HepG2 (cell line): ENCODE measurements around the gene SGMS1. TPM values are rescaled to one million over a fixed set of nuclear protein-coding genes. Genes with fewer than 3 reads are reported as not detected.

ENCODE experiments used
- ATAC-seq: fragments of 200-7000 bp; cut with Tn5 transposase; 3 replicates; pipeline ENCODE4 v1.9.1; 2020; ENCODE audit warnings: mild to moderate bottlenecking, moderate library complexity
- BruUV-seq: library from RNA; stranded (reverse); fragments of 400-500 nt; replicated peaks from 2 replicates; lab custom pipeline; 2021; lab: Mats Ljungman, UMichigan
- CTCF ChIA-PET: fragments of 300-600 bp; formaldehyde crosslinking; extraction: SDS; loops from one replicate; lab custom pipeline; 2021; ENCODE audit warnings: low total read pairs, inconsistent platforms, low intra/inter-chr PET ratio; lab: Yijun Ruan, JAX
- POLR2A ChIA-PET: fragments of 350-600 bp; sonication (Branson Sonifier 250); formaldehyde crosslinking; loops from one replicate; lab custom pipeline; 2020; ENCODE audit warnings: antibody characterized with exemption, inconsistent platforms; lab: Yijun Ruan, JAX
- DNase-seq: peaks from one replicate; pipeline ENCODE4 v3.0.0-alpha.2; 2015; ENCODE audit warnings: low spot score
- FAIRE-seq: peaks from 3 replicates; lab custom pipeline; 2011; peaks lifted over from hg19 to GRCh38; lab: Jason Lieb, UNC
- H2AFZ ChIP-seq: one replicate; pipeline ENCODE4 v1.6.1; 2011; ENCODE audit warnings: low read length, inconsistent platforms
- H3K27ac ChIP-seq: fragments of 300-600 bp; 3 replicates; pipeline ENCODE4 v1.8.0; 2011; ENCODE audit warnings: mixed run types, mild to moderate bottlenecking, mixed read lengths, low read length, inconsistent platforms; ENCODE audit not compliant: insufficient read depth; ENCODE audit errors: extremely low read length
- H3K27me3 ChIP-seq, 2 experiments: fragments of 200-600 bp in 1 of 2; 2 replicates in 1 of 2; 3 replicates in 1 of 2; pipeline versions ENCODE4 v1.6.0 to v1.8.0; 2011; ENCODE audit warnings: low read length in 2 of 2, mild to moderate bottlenecking in 2 of 2, moderate library complexity in 2 of 2, inconsistent platforms in 1 of 2; ENCODE audit not compliant: insufficient read depth in 2 of 2, control insufficient read depth in 1 of 2
- H3K36me3 ChIP-seq, 2 experiments: fragments of 200-600 bp in 1 of 2; replicated peaks in 1 of 2; 2 replicates in 1 of 2; 3 replicates in 1 of 2; pipeline versions ENCODE4 v1.5.1 to v1.8.0; 2011; ENCODE audit warnings: low read length in 2 of 2, inconsistent platforms in 1 of 2; ENCODE audit not compliant: insufficient read depth in 2 of 2, control insufficient read depth in 1 of 2
- H3K4me1 ChIP-seq: 2 replicates; pipeline ENCODE4 v1.5.1; 2012; ENCODE audit warnings: low read length, inconsistent platforms; ENCODE audit not compliant: insufficient read depth
- H3K4me2 ChIP-seq: 2 replicates; pipeline ENCODE4 v1.6.0; 2011; ENCODE audit warnings: low read depth, low read length, inconsistent platforms
- H3K4me3 ChIP-seq, 3 experiments: fragments of 200-600 bp in 1 of 3; sonication (generic), shearing (Covaris generic) in 1 of 3; replicated peaks in 1 of 3; 2 replicates each; pipeline ENCODE4 v1.5.1; 2011 to 2016; ENCODE audit warnings: low read length in 3 of 3, inconsistent platforms in 2 of 3, low read depth in 2 of 3, mild to moderate bottlenecking in 2 of 3, control low read depth in 1 of 3, mixed read lengths in 1 of 3; ENCODE audit not compliant: insufficient read depth in 1 of 3
- H3K79me2 ChIP-seq: one replicate; pipeline ENCODE4 v1.6.1; 2011; ENCODE audit warnings: low read length, inconsistent platforms; ENCODE audit not compliant: insufficient read depth
- H3K9ac ChIP-seq: 2 replicates; pipeline ENCODE4 v1.6.0; 2011; ENCODE audit warnings: mild to moderate bottlenecking, low read depth, low read length, inconsistent platforms; ENCODE audit not compliant: insufficient read depth
- H3K9me3 ChIP-seq: 2 replicates; pipeline ENCODE4 v1.5.1; 2012; ENCODE audit warnings: mild to moderate bottlenecking, low read length
- H4K20me1 ChIP-seq: 2 replicates; pipeline ENCODE4 v1.6.0; 2011; ENCODE audit warnings: inconsistent platforms, mild to moderate bottlenecking, low read length, moderate library complexity; ENCODE audit not compliant: insufficient read depth
- CHCHD3 ChIP-seq: sonication (generic); formaldehyde crosslinking; IDR thresholded peaks from 2 replicates; pipeline ENCODE4 v1.8.0; 2022; ENCODE audit warnings: mild to moderate bottlenecking, missing genetic modification reagents, moderate library complexity
- DNMT3B ChIP-seq: conservative IDR thresholded peaks from 2 replicates; pipeline ENCODE4 v1.6.1; 2016; ENCODE audit warnings: missing biosample characterization, control low read depth
- HNRNPH1 ChIP-seq: fragments of 200-400 bp; formaldehyde crosslinking; optimal IDR thresholded peaks from 2 replicates; pipeline ENCODE3; 2017; ENCODE audit warnings: mild to moderate bottlenecking, low read depth, low read length
- KDM5B ChIP-seq: sonication (generic); formaldehyde crosslinking; IDR thresholded peaks from 2 replicates; pipeline ENCODE4 v1.4.0; 2020; ENCODE audit warnings: missing genetic modification reagents, mild to moderate bottlenecking, borderline replicate concordance
- LCORL ChIP-seq, 2 experiments: fragments of 450-650 bp in 1 of 2; sonication (generic) in 1 of 2; formaldehyde crosslinking in 1 of 2; IDR thresholded peaks; 2 replicates each; pipeline versions ENCODE4 v1.5.0 to v1.6.1; 2017 to 2020; ENCODE audit warnings: antibody characterized with exemption in 1 of 2, missing genetic modification reagents in 1 of 2
- REL ChIP-seq: sonication (generic); formaldehyde crosslinking; conservative IDR thresholded peaks from 2 replicates; pipeline ENCODE4 v1.8.0; 2022; ENCODE audit warnings: mild to moderate bottlenecking, missing genetic modification reagents, moderate library complexity
- RELA ChIP-seq: sonication (generic); formaldehyde crosslinking; IDR thresholded peaks from 2 replicates; pipeline ENCODE4 v1.4.0; 2020; ENCODE audit warnings: missing genetic modification reagents
- SOX6 ChIP-seq, 2 experiments: fragments of 450-650 bp in 1 of 2; sonication (generic) in 1 of 2; formaldehyde crosslinking in 1 of 2; IDR thresholded peaks; 2 replicates each; pipeline versions ENCODE4 v1.4.0 to v1.6.1; 2017 to 2020; ENCODE audit warnings: antibody characterized with exemption in 1 of 2, mild to moderate bottlenecking in 1 of 2, missing genetic modification reagents in 1 of 2
- SP5 ChIP-seq: IDR thresholded peaks from 2 replicates; pipeline ENCODE4 v1.6.1; 2016; ENCODE audit warnings: low read depth, borderline replicate concordance
- SRY ChIP-seq: sonication (generic); formaldehyde crosslinking; IDR thresholded peaks from 2 replicates; pipeline ENCODE4 v1.8.0; 2022; ENCODE audit warnings: mild to moderate bottlenecking, missing genetic modification reagents
- ZNF225 ChIP-seq: sonication (generic); formaldehyde crosslinking; IDR thresholded peaks from 2 replicates; pipeline ENCODE4 v1.4.0; 2020; ENCODE audit warnings: mild to moderate bottlenecking, missing genetic modification reagents
- ZNF326 ChIP-seq: sonication (generic); formaldehyde crosslinking; IDR thresholded peaks from 2 replicates; pipeline ENCODE4 v1.4.0; 2020; ENCODE audit warnings: missing genetic modification reagents, borderline replicate concordance
- ZNF781 ChIP-seq: sonication (generic); formaldehyde crosslinking; IDR thresholded peaks from 2 replicates; pipeline ENCODE4 v1.5.1; 2020; ENCODE audit warnings: borderline replicate concordance, mild to moderate bottlenecking, missing genetic modification reagents; ENCODE audit errors: not compliant biosample characterization
- WGBS: methylation state at CpG from one replicate; pipeline ENCODE4 v1.1.6; 2017; ENCODE audit warnings: low lambda C conversion rate; 5-methylcytosine and 5-hydroxymethylcytosine counted together
- in situ Hi-C: cut with HindIII; loops from 2 replicates; pipeline ENCODE4 v1.10.0; 2017; ENCODE audit warnings: low pct_unique_long_range_greater_than_20kb; ENCODE audit not compliant: extremely low pct_ligation_motif_present
- intact Hi-C: fragments of 100-400 bp; cut with micrococcal nuclease; formaldehyde crosslinking; loops from one replicate; pipeline ENCODE4 v1.10.0; 2022; ENCODE audit not compliant: unreplicated experiment
- polyA plus RNA-seq, 8 experiments: library from polyadenylated mRNA; depleted of rRNA in 3 of 8; stranded (reverse) in 7 of 8; unstranded in 1 of 8; fragments of >200 nt; fragmentation: Illumina TruSeq in 4 of 8; extraction: Trizol in 4 of 8; gene quantifications; 2 replicates each; pipeline versions ENCODE4 v1.2.1 to v1.2.3, GENCODE V29; 2011 to 2016; ENCODE audit warnings: low read depth in 4 of 8, missing spikeins in 1 of 8, mixed read lengths in 1 of 8; ENCODE audit not compliant: insufficient read depth in 1 of 8
- total RNA-seq, 5 experiments: library from RNA; depleted of rRNA; stranded (reverse); fragments of >200 nt; fragmentation: Illumina TruSeq; extraction: Trizol; gene quantifications; 2 replicates each; pipeline ENCODE4 v1.2.3, GENCODE V29; 2016; ENCODE audit warnings: low read depth in 1 of 5
- TF ChIP-seq, protein P1 (sequence below): sonication (generic); formaldehyde crosslinking; IDR thresholded peaks from 2 replicates; pipeline ENCODE4 v1.8.0; 2022; ENCODE audit warnings: mild to moderate bottlenecking, missing genetic modification reagents, moderate library complexity
- TF ChIP-seq, protein P2 (sequence below): sonication (generic); formaldehyde crosslinking; IDR thresholded peaks from 2 replicates; pipeline ENCODE4 v1.5.0; 2020; ENCODE audit warnings: mild to moderate bottlenecking, missing genetic modification reagents

The SGMS1 gene
- total and polyA plus RNA-seq, 2 of the 13 experiments (the other 11 are each of a cell fraction or from before 2014, with no cell fraction given), result 6.5 to 15.1 TPM

DNA sequence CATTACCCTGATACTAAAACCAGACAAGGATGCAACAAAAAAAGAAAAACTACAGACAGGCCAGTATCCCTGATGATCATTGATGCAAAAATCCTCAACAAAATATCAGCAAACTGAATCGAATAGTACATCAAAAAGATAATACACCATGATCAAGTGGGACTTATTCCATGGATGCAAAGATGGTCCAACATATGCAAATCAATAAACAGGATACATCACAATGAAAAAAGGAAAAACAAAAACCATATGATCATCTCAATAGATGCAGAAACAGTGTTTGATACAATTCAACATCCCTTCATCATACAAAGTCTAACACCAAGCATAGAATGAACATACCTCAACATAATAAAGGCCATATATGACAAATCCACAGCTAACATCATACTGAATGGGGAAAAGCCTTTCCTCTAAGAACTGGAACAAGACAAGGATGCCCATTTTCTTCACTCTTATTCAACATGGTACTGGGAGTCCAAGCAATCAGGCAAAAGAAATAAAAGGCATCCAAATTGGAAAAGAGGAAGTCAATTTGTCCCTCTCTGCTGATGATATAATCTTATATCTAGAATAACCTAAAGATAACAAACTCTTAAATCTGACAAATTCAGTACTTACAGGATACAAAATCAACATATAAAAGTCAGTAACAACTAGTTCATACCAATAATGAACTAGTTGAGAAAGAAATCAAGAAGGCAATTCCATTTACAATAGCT is 323.6 kb downstream of the SGMS1 start:
- no peak for FAIRE-seq
- Histone ChIP-seq H3K36me3 (no peaks in the 10 kb centered on the region), H2AFZ (no peak overlapping the region), H3K27ac (no peak overlapping the region), H3K9ac (no peak overlapping the region), H3K4me3 (no peak overlapping the region), H4K20me1 (no peaks in the 10 kb centered on the region), H3K4me1 (no peaks in the 10 kb centered on the region), H3K27me3 (no peaks in the 10 kb centered on the region), H3K9me3 (no peaks in the 10 kb centered on the region), H3K79me2 (no peaks in the 10 kb centered on the region), H3K4me2 (no peak overlapping the region)
- CTCF ChIA-PET, result no interaction called here
- TF ChIP-seq, protein P1, sequence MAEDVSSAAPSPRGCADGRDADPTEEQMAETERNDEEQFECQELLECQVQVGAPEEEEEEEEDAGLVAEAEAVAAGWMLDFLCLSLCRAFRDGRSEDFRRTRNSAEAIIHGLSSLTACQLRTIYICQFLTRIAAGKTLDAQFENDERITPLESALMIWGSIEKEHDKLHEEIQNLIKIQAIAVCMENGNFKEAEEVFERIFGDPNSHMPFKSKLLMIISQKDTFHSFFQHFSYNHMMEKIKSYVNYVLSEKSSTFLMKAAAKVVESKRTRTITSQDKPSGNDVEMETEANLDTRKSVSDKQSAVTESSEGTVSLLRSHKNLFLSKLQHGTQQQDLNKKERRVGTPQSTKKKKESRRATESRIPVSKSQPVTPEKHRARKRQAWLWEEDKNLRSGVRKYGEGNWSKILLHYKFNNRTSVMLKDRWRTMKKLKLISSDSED, result no peak
- TF ChIP-seq SRY (CRISPR knock-in tag), result no peak
- no peak for TF ChIP-seq DNMT3B (CRISPR knock-in tag)
- no peak for TF ChIP-seq RELA (CRISPR knock-in tag)
- POLR2A ChIA-PET, result no interaction called here
- ATAC-seq, result no peak
- no TSS peak for BruUV-seq
- 0% methylated on average over 1 of the region's 1 CpG for WGBS
- intact Hi-C loops, result no loop called here
- no peak for DNase-seq
- in situ Hi-C loops, result no loop called here

DNA sequence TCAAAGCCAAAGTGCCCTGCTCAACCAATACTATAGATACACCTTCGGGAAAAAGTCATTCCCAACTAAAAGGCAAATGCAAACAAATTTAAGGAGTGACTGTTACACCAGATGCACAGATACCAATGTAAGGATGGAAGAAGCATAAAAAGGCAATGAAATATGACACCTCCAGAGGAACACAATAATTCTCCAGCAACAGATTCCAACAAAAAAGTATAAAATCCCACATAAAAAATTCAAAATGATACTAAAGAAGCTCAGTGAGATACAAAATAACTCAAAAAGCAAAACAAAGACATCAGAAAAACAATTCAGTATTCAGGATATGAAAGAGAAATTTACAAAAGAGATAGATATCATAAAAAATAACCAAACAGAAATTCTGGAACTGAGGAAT is 328.4 kb downstream of the SGMS1 start:
- FAIRE-seq, result no peak
- in situ Hi-C loops, result no loop called here
- Histone ChIP-seq H3K79me2 (no peaks in the 10 kb centered on the region), H3K9me3 (no peaks in the 10 kb centered on the region), H3K9ac (no peak overlapping the region), H4K20me1 (no peaks in the 10 kb centered on the region), H3K36me3 (no peaks in the 10 kb centered on the region), H3K27ac (no peak overlapping the region), H3K4me2 (no peak overlapping the region), H3K4me3 (no peak overlapping the region), H3K27me3 (no peaks in the 10 kb centered on the region), H3K4me1 (no peaks in the 10 kb centered on the region), H2AFZ (no peak overlapping the region)
- no peak for ATAC-seq
- BruUV-seq, result no TSS peak
- WGBS, result 39% methylated on average over 1 of the region's 1 CpG
- CTCF ChIA-PET, result no interaction called here
- POLR2A ChIA-PET, result no interaction called here
- no peak for DNase-seq
- intact Hi-C loops, result no loop called here
- TF ChIP-seq, protein P2, sequence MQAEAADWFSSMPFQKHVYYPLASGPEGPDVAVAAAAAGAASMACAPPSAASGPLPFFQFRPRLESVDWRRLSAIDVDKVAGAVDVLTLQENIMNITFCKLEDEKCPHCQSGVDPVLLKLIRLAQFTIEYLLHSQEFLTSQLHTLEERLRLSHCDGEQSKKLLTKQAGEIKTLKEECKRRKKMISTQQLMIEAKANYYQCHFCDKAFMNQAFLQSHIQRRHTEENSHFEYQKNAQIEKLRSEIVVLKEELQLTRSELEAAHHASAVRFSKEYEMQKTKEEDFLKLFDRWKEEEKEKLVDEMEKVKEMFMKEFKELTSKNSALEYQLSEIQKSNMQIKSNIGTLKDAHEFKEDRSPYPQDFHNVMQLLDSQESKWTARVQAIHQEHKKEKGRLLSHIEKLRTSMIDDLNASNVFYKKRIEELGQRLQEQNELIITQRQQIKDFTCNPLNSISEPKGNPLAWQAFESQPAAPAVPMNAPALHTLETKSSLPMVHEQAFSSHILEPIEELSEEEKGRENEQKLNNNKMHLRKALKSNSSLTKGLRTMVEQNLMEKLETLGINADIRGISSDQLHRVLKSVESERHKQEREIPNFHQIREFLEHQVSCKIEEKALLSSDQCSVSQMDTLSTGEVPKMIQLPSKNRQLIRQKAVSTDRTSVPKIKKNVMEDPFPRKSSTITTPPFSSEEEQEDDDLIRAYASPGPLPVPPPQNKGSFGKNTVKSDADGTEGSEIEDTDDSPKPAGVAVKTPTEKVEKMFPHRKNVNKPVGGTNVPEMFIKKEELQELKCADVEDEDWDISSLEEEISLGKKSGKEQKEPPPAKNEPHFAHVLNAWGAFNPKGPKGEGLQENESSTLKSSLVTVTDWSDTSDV (CRISPR knock-in tag), result no peak
- TF ChIP-seq LCORL (IDR thresholded peaks at IDR 0.05), result no peak
- TF ChIP-seq LCORL (CRISPR knock-in tag; IDR thresholded peaks at IDR 0.05), result no peak
- no peak for TF ChIP-seq ZNF326 (CRISPR knock-in tag)
- no peak for TF ChIP-seq SP5 (CRISPR knock-in tag)
- TF ChIP-seq KDM5B (CRISPR knock-in tag), result no peak
- no peak for TF ChIP-seq CHCHD3 (CRISPR knock-in tag)
- no peak for TF ChIP-seq ZNF781 (CRISPR knock-in tag)
- TF ChIP-seq REL, result no peak
- TF ChIP-seq ZNF225 (CRISPR knock-in tag), result no peak
- no peak for TF ChIP-seq HNRNPH1
- no peak for TF ChIP-seq SOX6 (IDR thresholded peaks at IDR 0.05)
- TF ChIP-seq SOX6 (CRISPR knock-in tag; IDR thresholded peaks at IDR 0.05), result no peak
